GM19043 (cell line): ENCODE data around the gene EVA1B.

ENCODE experiments used
- ATAC-seq: cut with Tn5 transposase; IDR thresholded peaks from one replicate; pipeline ENCODE4 v1.9.1; 2021; ENCODE audit warnings: low read depth; ENCODE audit not compliant: unreplicated experiment

Gene EVA1B

GRCh38 chr1:36346741-36347370 is 23.4 kb upstream of the EVA1B start:
- ATAC-seq: no peak

DNA sequence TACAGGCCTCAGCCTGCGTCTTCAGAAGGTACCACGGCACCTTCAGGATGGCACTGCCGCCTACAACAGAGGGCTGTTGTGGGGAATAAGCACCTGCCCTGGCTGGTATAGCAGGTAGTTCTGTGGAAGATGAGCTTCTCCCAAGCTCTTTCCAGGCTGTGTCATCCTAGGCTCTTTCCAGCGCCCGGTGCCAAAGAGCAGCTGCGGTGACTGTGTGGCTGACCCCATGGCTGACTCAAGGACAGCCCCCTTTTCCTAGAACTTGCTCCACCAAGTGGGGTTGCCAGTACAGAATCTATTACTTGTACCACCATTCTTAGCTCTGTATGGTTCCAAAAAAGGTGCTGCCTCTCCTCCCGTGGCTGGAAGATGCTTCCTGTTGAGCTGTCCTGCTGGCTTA is 21.9 kb upstream of the EVA1B start:
- ATAC-seq: no peak

DNA sequence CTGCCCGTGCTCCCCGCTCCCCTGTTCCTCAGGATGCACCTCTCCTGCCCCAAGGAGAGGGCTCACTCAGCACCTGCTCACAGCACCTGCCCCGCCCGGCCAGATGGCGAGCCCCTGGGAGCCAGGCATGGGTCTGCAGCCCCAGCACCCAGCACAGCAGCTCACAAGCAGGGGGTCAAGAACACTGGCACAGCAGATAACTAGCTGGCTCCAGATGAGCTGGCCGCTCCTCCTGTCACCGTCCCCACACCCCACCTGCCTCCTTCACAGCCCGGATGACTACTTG is 20.9 kb upstream of the EVA1B start:
- ATAC-seq: no peak

DNA sequence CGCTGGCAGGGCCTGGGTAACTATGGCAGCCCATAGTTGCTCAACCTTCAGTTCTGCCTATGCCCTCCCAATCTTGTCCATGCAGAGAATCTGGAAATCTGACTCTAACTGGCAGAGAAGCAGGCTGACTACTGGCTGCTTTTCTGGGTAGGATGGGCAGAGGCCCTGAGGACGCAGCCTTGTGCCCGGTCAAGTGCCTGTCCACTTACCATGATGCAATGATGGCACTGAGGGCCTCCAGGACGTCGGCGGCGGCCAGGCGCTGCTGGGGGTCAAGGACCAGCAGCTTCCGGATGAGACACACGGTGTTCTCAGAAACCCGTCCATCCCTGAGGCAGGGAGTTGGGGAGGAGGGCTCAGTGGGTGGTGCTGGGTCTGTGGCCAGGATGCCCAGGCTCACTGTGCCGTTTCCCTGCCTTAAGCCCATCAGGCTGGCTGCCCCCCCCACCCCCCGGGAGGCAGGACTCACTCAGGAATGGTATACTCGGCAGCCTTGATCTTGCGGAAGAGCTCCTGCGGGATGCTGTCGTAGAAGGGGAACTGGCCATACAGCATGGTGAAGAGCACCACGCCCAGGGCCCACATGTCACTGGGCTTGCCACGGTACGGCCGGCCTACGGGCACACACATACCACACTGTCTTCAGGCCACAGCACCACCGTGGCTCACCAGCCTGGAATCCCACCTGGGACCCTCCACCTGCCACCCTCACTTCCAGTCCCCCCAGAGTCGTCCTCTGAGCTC is 20.4 kb upstream of the EVA1B start:
- ATAC-seq: no peak

- ATAC-seq: no peak
Measured at GRCh38 chr1:36342426-36343185, 19.2 kb upstream of the EVA1B start.

DNA sequence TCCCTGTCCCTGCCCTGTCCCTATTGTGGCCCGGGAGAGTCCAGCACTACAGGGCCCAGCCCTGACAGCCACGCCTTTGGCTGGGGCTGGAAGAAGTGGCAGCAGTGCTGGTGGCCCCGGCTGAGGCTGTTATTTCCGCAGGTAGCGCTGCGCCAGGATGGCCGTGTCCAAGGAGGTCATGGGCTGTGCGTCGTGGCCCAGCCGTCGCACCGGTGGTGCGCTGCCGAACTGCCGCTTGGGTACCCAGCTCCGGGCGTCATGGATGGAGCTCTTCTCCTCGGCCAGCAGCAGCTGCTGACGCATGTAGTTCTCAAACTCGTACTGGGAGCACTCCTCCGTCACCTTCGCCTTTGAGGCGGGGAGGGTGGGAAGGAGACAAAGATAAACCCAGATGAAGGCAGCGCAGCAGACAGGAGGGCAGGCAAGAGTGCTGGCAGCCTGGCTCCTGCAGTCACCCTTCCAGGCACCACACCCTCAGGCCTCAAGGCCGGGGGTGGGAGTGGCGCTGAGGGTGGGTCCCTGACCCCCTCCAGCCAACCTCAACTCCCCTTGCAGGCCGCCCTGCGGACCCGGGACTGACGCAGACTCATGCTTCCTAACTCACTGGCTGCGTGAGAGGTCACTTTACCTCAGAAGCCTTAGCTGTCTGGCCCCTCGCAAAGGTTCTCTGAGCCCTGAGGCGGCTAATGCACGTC is 18.3 kb upstream of the EVA1B start:
- no peak for ATAC-seq

DNA sequence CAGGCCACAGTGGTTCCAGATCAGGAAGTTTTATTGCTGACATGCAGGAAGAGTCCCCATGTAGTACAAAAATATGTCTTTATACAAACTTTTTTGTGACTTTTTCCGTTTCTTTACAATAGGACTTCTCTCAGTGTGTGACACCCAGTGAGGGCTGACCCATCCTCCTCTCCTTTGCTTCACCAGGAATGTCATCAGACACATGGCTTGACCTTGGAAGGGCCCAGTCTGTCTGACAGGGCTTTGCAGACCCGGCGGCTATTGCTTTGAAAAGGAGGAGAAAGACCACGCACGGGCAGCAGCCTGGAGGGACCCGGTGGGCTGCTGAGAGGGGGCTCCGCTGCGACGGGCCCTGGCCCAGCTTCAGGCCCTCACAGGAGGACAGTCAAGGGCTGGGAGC is 16.2 kb upstream of the EVA1B start:
- no peak for ATAC-seq

DNA sequence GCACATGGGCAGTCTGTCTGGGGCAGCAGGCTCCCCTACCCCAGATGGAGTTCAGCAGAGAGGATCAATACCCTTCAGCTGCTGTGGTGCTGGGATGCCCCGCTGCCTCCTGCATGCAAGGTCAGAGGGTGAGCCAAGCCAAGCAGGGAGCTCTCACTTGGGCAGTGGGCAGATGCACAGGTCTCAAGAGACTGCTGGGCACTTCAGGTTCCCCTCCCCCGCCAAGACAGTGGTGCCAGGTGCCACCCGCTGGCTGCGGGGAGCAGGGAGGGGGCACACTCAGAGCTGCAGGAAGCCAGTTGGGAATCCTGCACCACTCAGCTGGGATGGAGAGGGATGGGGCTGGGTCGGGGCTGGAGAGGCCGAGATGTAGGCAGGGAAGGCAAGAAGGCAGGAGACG is 15.8 kb upstream of the EVA1B start:
- no peak for ATAC-seq

DNA sequence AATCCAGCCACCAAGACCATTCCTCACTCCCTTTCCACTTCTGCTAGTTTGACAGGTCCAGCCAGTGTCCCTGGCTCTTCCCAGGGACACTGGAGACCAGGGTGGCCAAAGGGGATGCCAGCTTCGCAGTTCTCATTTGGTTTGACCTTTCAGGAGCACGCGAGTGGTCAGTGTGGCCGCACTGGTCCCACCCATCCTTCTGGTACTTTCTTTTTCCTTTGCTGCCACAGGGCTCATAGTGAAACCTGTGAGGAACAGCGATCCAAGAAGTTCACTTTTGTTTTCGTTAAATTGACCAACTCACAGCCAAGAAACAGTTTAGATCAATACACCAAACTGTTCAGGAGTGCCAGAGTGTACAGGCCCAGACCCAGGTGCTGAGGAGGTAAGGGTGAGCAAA is 14.4 kb upstream of the EVA1B start:
- no peak for ATAC-seq

- ATAC-seq: no peak
Measured at GRCh38 chr1:36330940-36331339, 7.5 kb upstream of the EVA1B start.

GRCh38 chr1:36329817-36330216 is 6.4 kb upstream of the EVA1B start:
- ATAC-seq: no peak

DNA sequence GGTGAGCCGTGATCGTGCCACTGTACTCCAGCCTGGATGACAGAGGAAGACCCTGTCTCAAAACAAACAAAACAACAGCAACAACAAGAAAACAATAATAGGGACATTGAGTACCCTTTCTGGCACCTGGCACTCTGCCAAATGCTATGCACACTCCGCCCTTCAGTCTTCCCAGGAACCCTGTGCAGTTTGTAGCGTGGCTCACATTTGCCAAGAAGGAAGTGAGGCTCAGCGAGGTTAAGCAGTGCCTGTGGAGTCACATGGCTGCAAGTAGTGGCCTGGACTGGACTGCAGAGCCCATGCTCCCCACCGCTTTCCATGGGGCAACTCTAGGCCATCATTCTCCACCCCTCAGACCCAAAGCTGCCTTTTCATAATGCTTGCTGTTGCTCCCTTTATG is 5.3 kb upstream of the EVA1B start:
- ATAC-seq: no peak

DNA sequence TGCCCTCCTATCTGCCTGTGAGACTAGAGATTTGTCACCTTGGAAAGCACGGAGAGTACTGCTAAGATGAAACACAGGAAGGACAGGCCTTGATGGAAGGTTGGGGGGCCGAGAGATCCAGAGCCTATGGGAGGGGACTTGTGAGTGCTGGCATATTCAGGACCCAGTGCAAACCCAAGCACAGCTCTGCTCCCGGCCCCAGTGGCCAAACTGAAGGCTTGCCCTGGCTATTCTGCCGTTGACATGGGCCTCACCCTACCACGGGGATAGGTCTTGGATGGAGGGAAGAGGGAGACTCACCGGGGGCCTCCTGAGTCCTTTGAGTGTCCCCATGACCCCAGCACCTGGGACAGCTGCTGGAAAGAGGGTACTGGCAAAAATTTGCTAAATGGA is 4.6 kb upstream of the EVA1B start:
- no peak for ATAC-seq

DNA sequence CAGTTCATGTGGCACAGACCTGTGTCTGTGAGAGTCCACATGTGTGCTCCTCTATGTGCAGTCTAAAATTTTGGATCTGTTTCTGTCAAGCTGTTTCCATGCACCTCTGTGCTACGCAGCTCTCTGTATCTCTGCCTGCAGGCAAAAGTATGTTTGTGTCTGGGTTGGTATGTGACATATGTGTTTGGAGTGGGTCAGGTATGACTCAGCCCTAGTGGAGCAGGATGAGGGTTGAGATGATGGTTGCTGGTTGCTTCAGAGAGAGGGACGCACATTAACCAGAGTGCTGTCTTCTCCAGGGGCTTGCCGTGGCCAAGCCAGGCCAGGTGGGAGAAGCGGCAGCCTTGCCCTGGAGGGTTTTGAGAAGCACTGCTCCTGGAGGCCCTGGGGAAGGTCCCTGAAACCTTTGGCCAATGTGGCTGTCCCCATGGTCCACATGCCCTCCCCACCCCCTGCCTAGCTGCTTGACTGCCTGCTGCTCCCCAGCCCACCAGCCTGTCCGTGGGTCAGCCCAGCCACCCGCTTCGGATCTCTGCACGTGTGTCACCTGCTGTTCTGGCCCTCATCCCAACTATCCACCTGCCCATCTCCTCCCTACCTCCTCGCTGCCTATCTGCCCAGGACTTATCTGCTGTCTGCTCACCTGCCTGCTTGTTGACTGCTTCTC is 4.1 kb upstream of the EVA1B start:
- no peak for ATAC-seq

DNA sequence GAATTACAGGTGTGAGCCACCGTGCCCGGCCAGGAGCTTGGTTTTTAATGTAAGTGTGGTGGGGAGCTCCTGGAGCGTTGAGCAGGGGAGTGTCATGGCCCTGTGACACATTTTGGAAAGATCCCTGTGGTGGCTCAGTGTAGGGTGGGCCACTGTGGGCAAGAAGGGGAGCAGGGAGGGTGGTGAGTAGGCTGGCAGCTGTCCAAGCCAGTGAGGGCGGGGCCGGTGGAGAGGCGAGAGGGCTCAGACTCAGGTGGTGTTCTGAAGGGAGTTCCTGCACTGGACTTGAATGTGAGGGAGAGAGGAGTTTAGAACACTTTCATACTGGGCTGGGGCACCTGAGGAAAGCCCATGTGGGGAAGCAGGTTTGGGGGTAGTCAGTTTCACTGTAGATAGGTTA is 3.1 kb upstream of the EVA1B start:
- ATAC-seq: no peak

DNA sequence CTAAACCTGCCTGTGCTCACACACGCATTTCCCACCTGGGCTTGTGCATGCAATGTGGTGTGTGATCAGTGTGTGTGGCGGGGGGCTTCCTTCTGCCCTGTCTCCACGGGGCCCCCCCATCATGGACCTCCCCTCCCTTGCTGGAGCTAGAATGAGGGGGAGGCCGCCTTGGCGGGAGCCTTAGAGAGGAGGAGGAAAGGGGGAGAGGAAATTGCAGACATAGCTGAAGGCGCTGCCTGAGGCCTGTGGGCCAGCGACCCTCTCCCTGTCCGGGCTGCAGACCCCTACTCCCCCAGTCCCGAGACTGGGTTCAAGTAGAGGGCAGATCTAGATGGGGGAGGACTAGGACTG is 883 bp upstream of the EVA1B start:
- no peak for ATAC-seq

DNA sequence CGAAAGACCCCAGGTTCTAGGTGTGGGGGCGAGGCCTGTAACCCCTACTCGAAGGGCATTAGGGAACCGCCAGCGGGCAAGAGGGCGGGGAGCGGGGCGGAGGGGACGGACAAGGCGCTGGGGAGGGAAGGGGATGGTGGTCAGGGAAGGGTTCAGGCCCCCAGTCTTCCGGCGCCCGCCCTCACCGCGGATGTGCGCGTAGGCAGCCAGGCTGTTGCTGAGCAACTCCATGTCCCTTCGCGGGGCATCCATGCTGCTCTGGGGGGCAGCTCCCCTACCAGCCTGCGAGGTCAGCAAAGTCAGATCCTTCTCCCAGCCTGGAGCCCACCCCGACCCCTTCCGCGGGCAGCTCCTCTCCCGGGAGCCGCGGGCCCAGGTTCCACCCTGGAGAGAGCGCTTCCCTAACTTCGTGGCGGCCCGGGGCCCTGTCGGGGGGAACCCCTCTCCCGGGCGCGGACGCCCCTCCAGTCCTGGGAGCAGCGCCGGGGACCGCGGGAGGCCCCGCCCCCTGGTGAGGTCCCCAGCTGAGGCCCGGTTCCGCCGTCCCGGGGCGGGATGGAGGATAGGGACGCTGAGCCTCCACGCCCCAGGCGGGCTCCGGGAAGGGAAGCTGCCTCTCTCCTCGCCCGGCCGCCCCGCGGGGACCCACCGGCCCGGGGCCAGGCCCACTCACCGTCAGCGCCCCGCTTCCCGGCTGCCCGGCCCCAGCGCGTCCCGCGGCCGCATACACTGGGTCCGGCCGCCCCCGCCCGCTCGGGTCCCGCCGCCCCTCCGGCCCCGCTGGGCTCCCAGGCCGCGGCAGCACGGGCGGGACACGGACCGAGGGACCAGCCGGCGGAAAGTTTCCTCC is 434 bp downstream of the EVA1B start:
- ATAC-seq: no peak

DNA sequence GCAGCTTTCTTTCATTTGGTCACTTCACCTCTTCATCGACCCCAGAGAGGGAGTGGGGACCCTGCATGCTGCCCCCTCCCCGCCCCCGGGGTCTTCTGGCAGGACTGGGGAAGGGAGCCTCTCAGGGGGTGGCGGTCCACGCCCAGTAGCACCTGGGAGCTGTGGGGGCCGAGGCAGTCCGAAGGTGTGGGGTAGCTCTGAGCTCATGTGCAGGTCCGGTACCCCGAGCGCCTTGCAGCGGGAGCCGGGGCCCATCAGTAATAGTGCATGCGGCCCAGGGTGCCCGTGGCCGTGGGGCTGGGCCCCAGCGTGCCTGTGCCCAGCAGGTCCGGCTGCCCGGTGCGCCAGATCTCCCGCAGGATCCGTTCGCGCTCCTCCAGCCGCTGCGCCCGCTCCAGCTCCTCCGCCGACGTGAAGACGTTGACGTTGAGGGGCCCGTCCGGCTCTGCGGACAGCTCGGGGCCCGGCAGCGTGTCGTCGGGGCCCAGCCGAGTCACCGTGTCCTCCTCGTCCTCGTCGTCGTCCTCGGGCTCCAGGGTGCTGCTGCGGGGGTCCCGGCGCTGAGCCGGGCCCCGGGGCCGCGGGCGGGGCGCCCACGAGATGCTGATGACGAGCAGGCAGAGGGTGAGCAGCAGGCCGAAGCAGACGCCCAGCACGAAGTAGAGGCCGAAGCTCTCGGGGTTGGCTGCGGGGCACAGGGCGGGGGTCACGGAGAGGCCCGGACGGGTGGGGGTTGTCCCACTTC is 1.2 kb downstream of the EVA1B start:
- no peak for ATAC-seq

DNA sequence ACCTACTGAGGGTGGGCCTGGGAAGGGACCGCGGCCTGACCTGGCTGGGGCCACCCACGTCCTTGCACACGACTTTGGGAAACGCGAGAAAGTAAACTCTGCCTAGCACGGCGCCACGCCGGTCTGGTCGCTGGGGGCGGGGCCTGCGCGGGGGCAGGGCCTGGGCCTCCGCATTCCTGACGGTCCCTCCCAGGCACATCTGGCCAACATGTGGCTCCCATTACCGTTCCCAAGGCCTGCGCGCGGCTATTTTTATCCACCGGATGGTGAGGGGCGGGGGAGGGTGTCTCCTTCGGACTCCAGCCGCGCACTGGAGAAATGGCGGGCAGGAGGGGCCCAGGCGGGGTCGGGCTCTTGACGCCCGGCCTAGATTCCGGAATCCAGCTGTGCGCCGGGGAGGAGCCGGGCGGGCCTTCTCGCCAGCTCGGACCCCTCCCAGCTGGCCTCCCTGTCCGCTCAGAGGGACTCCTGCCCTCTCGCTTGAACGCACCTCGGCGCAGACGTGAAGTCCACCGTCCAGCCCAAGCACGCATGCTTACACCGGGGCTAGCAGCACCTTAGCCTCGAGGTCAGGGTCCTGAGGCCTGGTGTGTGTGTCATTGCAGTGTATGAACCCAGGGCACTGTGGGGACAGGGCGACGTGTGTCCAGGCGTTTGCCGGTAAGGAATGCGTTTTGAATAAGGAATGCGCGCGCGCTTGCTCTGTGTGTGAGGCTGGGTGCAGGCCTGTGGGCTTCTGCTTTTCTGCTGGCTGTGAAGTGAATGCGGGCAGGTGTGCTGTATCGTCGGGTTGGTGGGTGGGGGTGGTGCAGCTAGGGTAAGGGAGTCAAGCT is 2.1 kb downstream of the EVA1B start:
- no peak for ATAC-seq
